MM.1S (cell line): ENCODE results near the gene LRIT2.

Experiments used
- EZH2 ChIP-seq: fragments of 300-600 bp; sonication (generic); optimal IDR thresholded peaks from 2 replicates; pipeline ENCODE3; 2017; ENCODE audit warnings: low read depth, mild to moderate bottlenecking, antibody characterized with exemption, low read length, mixed read lengths
- TF ChIP-seq, protein P1 (sequence below): fragments of 300-600 bp; sonication (generic); IDR thresholded peaks from 2 replicates; pipeline ENCODE4 v1.5.1; 2016; ENCODE audit warnings: antibody characterized with exemption, low read length, mixed read lengths

- TF ChIP-seq, protein P1, sequence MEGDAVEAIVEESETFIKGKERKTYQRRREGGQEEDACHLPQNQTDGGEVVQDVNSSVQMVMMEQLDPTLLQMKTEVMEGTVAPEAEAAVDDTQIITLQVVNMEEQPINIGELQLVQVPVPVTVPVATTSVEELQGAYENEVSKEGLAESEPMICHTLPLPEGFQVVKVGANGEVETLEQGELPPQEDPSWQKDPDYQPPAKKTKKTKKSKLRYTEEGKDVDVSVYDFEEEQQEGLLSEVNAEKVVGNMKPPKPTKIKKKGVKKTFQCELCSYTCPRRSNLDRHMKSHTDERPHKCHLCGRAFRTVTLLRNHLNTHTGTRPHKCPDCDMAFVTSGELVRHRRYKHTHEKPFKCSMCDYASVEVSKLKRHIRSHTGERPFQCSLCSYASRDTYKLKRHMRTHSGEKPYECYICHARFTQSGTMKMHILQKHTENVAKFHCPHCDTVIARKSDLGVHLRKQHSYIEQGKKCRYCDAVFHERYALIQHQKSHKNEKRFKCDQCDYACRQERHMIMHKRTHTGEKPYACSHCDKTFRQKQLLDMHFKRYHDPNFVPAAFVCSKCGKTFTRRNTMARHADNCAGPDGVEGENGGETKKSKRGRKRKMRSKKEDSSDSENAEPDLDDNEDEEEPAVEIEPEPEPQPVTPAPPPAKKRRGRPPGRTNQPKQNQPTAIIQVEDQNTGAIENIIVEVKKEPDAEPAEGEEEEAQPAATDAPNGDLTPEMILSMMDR, result no peak
- no peak for TF ChIP-seq EZH2
Measured at GRCh38 chr10:84269162-84269561, 43.8 kb upstream of the LRIT2 start.
